H9 (cell line): ENCODE data around the gene ELAC2. TPM values are rescaled to one million over a fixed set of nuclear protein-coding genes. Genes with fewer than 3 reads are reported as not detected.

Experiments
- DNase-seq: peaks from one replicate; pipeline ENCODE4 v3.0.0-alpha.2; 2017
- H2AFZ ChIP-seq: one replicate; pipeline ENCODE4 v1.6.1; 2013; ENCODE audit warnings: mild to moderate bottlenecking, low read length, control low read depth, moderate library complexity
- H2AK5ac ChIP-seq: 2 replicates; pipeline ENCODE4 v1.6.1; 2013; ENCODE audit warnings: low read length, control low read depth, mixed read lengths; ENCODE audit not compliant: insufficient read length
- H2BK120ac ChIP-seq: one replicate; pipeline ENCODE4 v1.6.1; 2013; ENCODE audit warnings: low read depth, mild to moderate bottlenecking, low read length, control low read depth, inconsistent platforms; ENCODE audit not compliant: poor library complexity, severe bottlenecking
- H2BK12ac ChIP-seq: 2 replicates; pipeline ENCODE4 v1.6.1; 2013; ENCODE audit warnings: low read length, control low read depth, mixed read lengths, low read depth; ENCODE audit not compliant: insufficient read length
- H2BK15ac ChIP-seq: 2 replicates; pipeline ENCODE4 v1.6.1; 2013; ENCODE audit warnings: low read depth, low read length, control low read depth
- H2BK20ac ChIP-seq: one replicate; pipeline ENCODE4 v1.6.1; 2013; ENCODE audit warnings: low read depth, mild to moderate bottlenecking, low read length, control low read depth, inconsistent platforms; ENCODE audit not compliant: poor library complexity, severe bottlenecking
- H2BK5ac ChIP-seq: 2 replicates; pipeline ENCODE4 v1.6.1; 2013; ENCODE audit warnings: low read length, control low read depth, mixed read lengths; ENCODE audit not compliant: insufficient read length
- H3K14ac ChIP-seq: 2 replicates; pipeline ENCODE4 v1.6.1; 2013; ENCODE audit warnings: low read length, control low read depth; ENCODE audit not compliant: insufficient read depth
- H3K18ac ChIP-seq: 2 replicates; pipeline ENCODE4 v1.6.1; 2013; ENCODE audit warnings: low read depth, mild to moderate bottlenecking, mixed read lengths, low read length, control low read depth; ENCODE audit not compliant: insufficient read length
- H3K23ac ChIP-seq: 2 replicates; pipeline ENCODE4 v1.6.1; 2013; ENCODE audit warnings: low read length, control low read depth, mixed read lengths, low read depth; ENCODE audit not compliant: insufficient read length
- H3K23me2 ChIP-seq: 2 replicates; pipeline ENCODE4 v1.6.1; 2013; ENCODE audit warnings: low read depth, mild to moderate bottlenecking, mixed read lengths, low read length, control low read depth; ENCODE audit not compliant: insufficient read length, poor library complexity, severe bottlenecking
- H3K27ac ChIP-seq: 2 replicates; pipeline ENCODE4 v1.5.1; 2013; ENCODE audit warnings: low read length, control low read depth, mixed read lengths, low read depth; ENCODE audit not compliant: insufficient read length
- H3K27me3 ChIP-seq: 2 replicates; pipeline ENCODE4 v1.6.1; 2013; ENCODE audit warnings: low read length, control low read depth, inconsistent platforms; ENCODE audit not compliant: insufficient read depth
- H3K4ac ChIP-seq: 2 replicates; pipeline ENCODE4 v1.6.1; 2013; ENCODE audit warnings: low read depth, mild to moderate bottlenecking, control low read depth, inconsistent platforms, low read length, moderate library complexity
- H3K4me1 ChIP-seq: 2 replicates; pipeline ENCODE4 v1.6.1; 2013; ENCODE audit warnings: low read length, control low read depth, inconsistent platforms; ENCODE audit not compliant: insufficient read depth
- H3K4me2 ChIP-seq: 2 replicates; pipeline ENCODE4 v1.6.1; 2013; ENCODE audit warnings: low read length, control low read depth, mixed read lengths; ENCODE audit not compliant: insufficient read length, insufficient read depth
- H3K56ac ChIP-seq: 2 replicates; pipeline ENCODE4 v1.6.1; 2013; ENCODE audit warnings: low read depth, mild to moderate bottlenecking, mixed read lengths, low read length, control low read depth; ENCODE audit not compliant: insufficient read length
- H3K79me1 ChIP-seq: 2 replicates; pipeline ENCODE4 v1.6.1; 2013; ENCODE audit warnings: low read depth, mild to moderate bottlenecking, moderate library complexity, low read length, control low read depth, inconsistent platforms; ENCODE audit not compliant: insufficient read depth, poor library complexity, severe bottlenecking
- H3K79me2 ChIP-seq: 2 replicates; pipeline ENCODE4 v1.6.1; 2013; ENCODE audit warnings: low read length, control low read depth, inconsistent platforms; ENCODE audit not compliant: insufficient read depth
- H3K9ac ChIP-seq: 2 replicates; pipeline ENCODE4 v1.6.1; 2013; ENCODE audit warnings: low read length, control low read depth, mixed read lengths; ENCODE audit not compliant: insufficient read length; ENCODE audit errors: extremely low read depth
- H3K9me3 ChIP-seq: one replicate; pipeline ENCODE4 v1.6.1; 2013; ENCODE audit warnings: low read depth, low read length, inconsistent platforms; ENCODE audit not compliant: control insufficient read depth
- H3T11ph ChIP-seq: one replicate; pipeline ENCODE4 v1.6.1; 2013; ENCODE audit warnings: mild to moderate bottlenecking, low read length, control low read depth, inconsistent platforms
- H4K20me1 ChIP-seq: one replicate; pipeline ENCODE4 v1.6.1; 2013; ENCODE audit not compliant: control insufficient read depth, insufficient read length, insufficient read depth
- H4K5ac ChIP-seq: 2 replicates; pipeline ENCODE4 v1.6.1; 2013; ENCODE audit warnings: low read depth, mild to moderate bottlenecking, mixed read lengths, low read length, control low read depth; ENCODE audit not compliant: insufficient read length
- H4K8ac ChIP-seq: replicated peaks from 2 replicates; pipeline ENCODE4 v1.6.1; 2013; ENCODE audit warnings: low read length, control low read depth, mixed read lengths, low read depth; ENCODE audit not compliant: insufficient read length
- H4K91ac ChIP-seq: 2 replicates; pipeline ENCODE4 v1.6.1; 2013; ENCODE audit warnings: low read depth, mild to moderate bottlenecking, moderate library complexity, mixed read lengths, low read length, control low read depth; ENCODE audit not compliant: insufficient read length
- H3K27ac Mint-ChIP-seq, 3 experiments: 2 replicates in 2 of 3; 3 replicates in 1 of 3; pipeline ENCODE4 v1.8.0; 2020 to 2021; ENCODE audit warnings: mixed read lengths in 3 of 3, mild to moderate bottlenecking in 1 of 3, moderate library complexity in 1 of 3
- H3K27me3 Mint-ChIP-seq: 2 replicates; pipeline ENCODE4 v1.8.0; 2021; ENCODE audit warnings: low read depth, mild to moderate bottlenecking, moderate library complexity, mixed read lengths
- H3K36me3 Mint-ChIP-seq, 3 experiments: 2 replicates in 2 of 3; 3 replicates in 1 of 3; pipeline ENCODE4 v1.8.0; 2020 to 2021; ENCODE audit warnings: low read depth in 3 of 3, mixed read lengths in 3 of 3; ENCODE audit not compliant: insufficient read depth in 1 of 3
- H3K4me1 Mint-ChIP-seq, 2 experiments: 2 replicates each; pipeline ENCODE4 v1.8.0; 2020; ENCODE audit warnings: mixed read lengths in 2 of 2
- H3K4me3 Mint-ChIP-seq, 2 experiments: 2 replicates in 1 of 2; 3 replicates in 1 of 2; pipeline ENCODE4 v1.8.0; 2020 to 2021; ENCODE audit warnings: mild to moderate bottlenecking in 2 of 2, mixed read lengths in 2 of 2, moderate library complexity in 1 of 2
- H3K9me3 Mint-ChIP-seq, 2 experiments: 2 replicates in 1 of 2; 3 replicates in 1 of 2; pipeline ENCODE4 v1.8.0; 2020; ENCODE audit warnings: mild to moderate bottlenecking in 2 of 2, mixed read lengths in 2 of 2, moderate library complexity in 1 of 2
- CTCF ChIP-seq: fragments of 200-600 bp; sonication (generic); conservative IDR thresholded peaks from 3 replicates; pipeline ENCODE4 v1.8.0; 2021; ENCODE audit warnings: antibody characterized with exemption, mild to moderate bottlenecking
- whole genome bisulfite sequencing: extraction: QIAGEN DNeasy Blood & Tissue Kit; methylation state at CpG from one replicate; pipeline ENCODE4 v1.1.7; 2013; ENCODE audit warnings: missing lambda C conversion rate, low lambda C conversion rate, mixed read lengths; ENCODE audit not compliant: insufficient read length; ENCODE audit errors: extremely low coverage; 5-methylcytosine and 5-hydroxymethylcytosine counted together
- total RNA-seq: library from RNA; stranded (reverse); gene quantifications from 2 replicates; pipeline ENCODE4 v1.2.1, GENCODE V29; 2021

ELAC2 gene
- total RNA-seq, 1 experiment from 2014 or later: 90.7 TPM

- Histone ChIP-seq H4K91ac (no peak overlapping the region), H3K23ac (no peak overlapping the region), H3K79me2 (no peaks in the 10 kb centered on the region), H2AK5ac (no peak overlapping the region), H3K14ac (no peak overlapping the region), H3K4ac (no peak overlapping the region), H4K20me1 (no peaks in the 10 kb centered on the region), H2BK15ac (no peak overlapping the region), H3K4me1 (no peaks in the 10 kb centered on the region), H2BK5ac (no peak overlapping the region), H3K23me2 (no peaks in the 10 kb centered on the region), H4K8ac (no peak overlapping the region), H3K9me3 (no peaks in the 10 kb centered on the region), H3T11ph (no peak overlapping the region), H3K27ac (no peak overlapping the region), H3K27me3 (no peaks in the 10 kb centered on the region), H2BK120ac (no peak overlapping the region), H4K5ac (no peak overlapping the region), H2AFZ (no peak overlapping the region), H3K79me1 (no peaks in the 10 kb centered on the region), H3K56ac (no peak overlapping the region), H3K4me2 (no peak overlapping the region), H2BK12ac (no peak overlapping the region), H3K9ac (no peak overlapping the region), H3K18ac (no peak overlapping the region), H2BK20ac (no peak overlapping the region)
- no CpG with 5 or more reads among the region's 8 CpGs for whole genome bisulfite sequencing
- Mint-ChIP-seq H3K36me3 (peaks cover 44 to 87% (median 82%) of the 10 kb centered on the region in 3 experiments), H3K9me3 (no peaks in the 10 kb centered on the region), H3K4me1 (no peaks in the 10 kb centered on the region), H3K27me3 (no peaks in the 10 kb centered on the region), H3K4me3 (no peak overlapping the region), H3K27ac (no peak overlapping the region)
- no peak for TF ChIP-seq CTCF
- DNase-seq: no peak
Measured at GRCh38 chr17:13008461-13008860, 9.4 kb downstream of the ELAC2 start.
